Keratinocyte (primary cell): Measurements from ENCODE around the gene UBQLN2. TPM values are rescaled to one million over a fixed set of nuclear protein-coding genes. Genes with fewer than 3 reads are reported as not detected.

Source experiments
- DNase-seq: peaks from one replicate; pipeline ENCODE4 v3.0.0-alpha.2; 2011; ENCODE audit warnings: low read depth, missing footprints, low spot score
- FAIRE-seq: peaks from 2 replicates; lab custom pipeline; 2011; peaks lifted over from hg19 to GRCh38; lab: Jason Lieb, UNC
- H2AFZ ChIP-seq: 2 replicates; pipeline ENCODE4 v1.6.0; 2012; ENCODE audit warnings: low read length, control low read depth, inconsistent platforms; ENCODE audit not compliant: control insufficient read depth
- H3K27ac ChIP-seq: 2 replicates; pipeline ENCODE4 v1.5.1; 2011; ENCODE audit warnings: low read length; ENCODE audit not compliant: control insufficient read depth, insufficient read depth
- H3K27me3 ChIP-seq: 3 replicates; pipeline ENCODE4 v1.6.0; 2011; ENCODE audit warnings: low read length; ENCODE audit not compliant: control insufficient read depth, insufficient read depth; ENCODE audit errors: extremely low read depth
- H3K36me3 ChIP-seq, 2 experiments: 2 replicates in 1 of 2; 3 replicates in 1 of 2; pipeline ENCODE4 v1.5.1; 2011; ENCODE audit warnings: low read length in 2 of 2, mild to moderate bottlenecking in 1 of 2; ENCODE audit not compliant: control insufficient read depth in 2 of 2, insufficient read depth in 2 of 2; ENCODE audit errors: extremely low read depth in 1 of 2
- H3K4me1 ChIP-seq: 3 replicates; pipeline ENCODE4 v1.5.1; 2011; ENCODE audit warnings: low read length; ENCODE audit not compliant: control insufficient read depth, insufficient read depth; ENCODE audit errors: extremely low read depth
- H3K4me2 ChIP-seq: 3 replicates; pipeline ENCODE4 v1.6.0; 2011; ENCODE audit warnings: low read depth, low read length; ENCODE audit not compliant: control insufficient read depth, insufficient read depth; ENCODE audit errors: extremely low read depth
- H3K4me3 ChIP-seq, 3 experiments: fragments of 200-600 bp in 1 of 3; sonication (generic) in 1 of 3; 2 replicates in 2 of 3; 3 replicates in 1 of 3; pipeline ENCODE4 v1.5.1; 2011 to 2016; ENCODE audit warnings: low read length in 3 of 3, mild to moderate bottlenecking in 3 of 3, control low read depth in 2 of 3, inconsistent platforms in 1 of 3, low read depth in 1 of 3, mixed read lengths in 1 of 3, mixed run types in 1 of 3, moderate library complexity in 1 of 3; ENCODE audit not compliant: control insufficient read depth in 2 of 3, insufficient read depth in 2 of 3; ENCODE audit errors: extremely low read depth in 1 of 3
- H3K79me2 ChIP-seq: 2 replicates; pipeline ENCODE4 v1.6.0; 2012; ENCODE audit warnings: low read length; ENCODE audit not compliant: control insufficient read depth, insufficient read depth
- H3K9ac ChIP-seq: 3 replicates; pipeline ENCODE4 v1.6.0; 2011; ENCODE audit warnings: low read length; ENCODE audit not compliant: control insufficient read depth, insufficient read depth; ENCODE audit errors: extremely low read depth
- H3K9me1 ChIP-seq: 3 replicates; pipeline ENCODE4 v1.6.0; 2011; ENCODE audit warnings: low read length; ENCODE audit not compliant: control insufficient read depth, insufficient read depth; ENCODE audit errors: extremely low read depth
- H3K9me3 ChIP-seq: 2 replicates; pipeline ENCODE4 v1.5.1; 2012; ENCODE audit warnings: low read depth, low read length; ENCODE audit not compliant: control insufficient read depth
- H4K20me1 ChIP-seq: 3 replicates; pipeline ENCODE4 v1.6.0; 2011; ENCODE audit warnings: low read length; ENCODE audit not compliant: control insufficient read depth, insufficient read depth; ENCODE audit errors: extremely low read depth
- EZH2 ChIP-seq: IDR thresholded peaks from one replicate; pipeline ENCODE4 v1.6.1; 2012; ENCODE audit warnings: inconsistent platforms, mild to moderate bottlenecking, low read length, moderate library complexity
- dilution Hi-C: fragments of 300-500 bp; cut with MboI; formaldehyde crosslinking; loops from one replicate; pipeline ENCODE4 v1.7.0; 2020; ENCODE audit warnings: low sequenced_read_pairs; ENCODE audit not compliant: extremely low pct_ligation_motif_present
- polyA plus RNA-seq, 5 experiments: library from polyadenylated mRNA; depleted of rRNA in 3 of 5; stranded (reverse) in 3 of 5; stranded (forward) in 1 of 5; unstranded in 1 of 5; fragments of >200 nt; gene quantifications; 1 replicate in 1 of 5; 2 replicates in 3 of 5; 3 replicates in 1 of 5; pipeline versions ENCODE4 v1.2.1 to v1.2.3, GENCODE V29; 2011 to 2012; ENCODE audit warnings: missing spikeins in 2 of 5, low read depth in 1 of 5, low replicate concordance in 1 of 5
- TF ChIP-seq, protein P1 (sequence below), 3 experiments: IDR thresholded peaks in 1 of 3; conservative IDR thresholded peaks in 1 of 3; optimal IDR thresholded peaks in 1 of 3; 2 replicates in 2 of 3; 3 replicates in 1 of 3; pipeline versions ENCODE3 to v1.5.1; 2011; ENCODE audit warnings: low read length in 3 of 3, mild to moderate bottlenecking in 3 of 3, moderate library complexity in 2 of 3, control low read depth in 1 of 3, inconsistent platforms in 1 of 3; ENCODE audit not compliant: insufficient read depth in 2 of 3; ENCODE audit errors: extremely low read depth in 1 of 3

The UBQLN2 gene
- polyA plus RNA-seq, 1 donor (not counting 4 experiments of a cell fraction or from before 2014, with no cell fraction given) = 20.1 TPM

DNA sequence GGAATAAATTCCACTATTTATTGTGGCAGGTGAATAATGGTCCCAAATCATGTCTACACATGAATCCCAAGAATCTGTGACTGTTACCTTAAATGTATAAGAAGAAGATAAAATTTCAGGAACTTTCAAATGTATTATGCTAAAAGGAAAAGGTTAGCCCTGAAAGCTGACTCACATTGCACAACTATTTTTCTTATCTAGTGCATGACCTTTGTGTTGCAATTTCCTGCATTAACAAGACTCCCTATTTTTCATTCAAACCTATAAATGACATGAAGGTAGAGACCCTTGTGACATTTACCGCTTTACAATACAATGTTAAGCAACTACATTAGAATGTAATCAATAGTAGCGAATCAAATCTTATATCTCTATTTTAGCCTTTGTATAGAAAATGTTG lies 36.7 kb downstream of the UBQLN2 start:
- H3K9me1 ChIP-seq = no peaks in the 10 kb centered on the region
- no peak overlapping the region for H3K4me3 ChIP-seq
- DNase-seq (no peak), FAIRE-seq (no peak)
- dilution Hi-C loops = no loop called here
- TF ChIP-seq EZH2 = no peak
- TF ChIP-seq, protein P1, sequence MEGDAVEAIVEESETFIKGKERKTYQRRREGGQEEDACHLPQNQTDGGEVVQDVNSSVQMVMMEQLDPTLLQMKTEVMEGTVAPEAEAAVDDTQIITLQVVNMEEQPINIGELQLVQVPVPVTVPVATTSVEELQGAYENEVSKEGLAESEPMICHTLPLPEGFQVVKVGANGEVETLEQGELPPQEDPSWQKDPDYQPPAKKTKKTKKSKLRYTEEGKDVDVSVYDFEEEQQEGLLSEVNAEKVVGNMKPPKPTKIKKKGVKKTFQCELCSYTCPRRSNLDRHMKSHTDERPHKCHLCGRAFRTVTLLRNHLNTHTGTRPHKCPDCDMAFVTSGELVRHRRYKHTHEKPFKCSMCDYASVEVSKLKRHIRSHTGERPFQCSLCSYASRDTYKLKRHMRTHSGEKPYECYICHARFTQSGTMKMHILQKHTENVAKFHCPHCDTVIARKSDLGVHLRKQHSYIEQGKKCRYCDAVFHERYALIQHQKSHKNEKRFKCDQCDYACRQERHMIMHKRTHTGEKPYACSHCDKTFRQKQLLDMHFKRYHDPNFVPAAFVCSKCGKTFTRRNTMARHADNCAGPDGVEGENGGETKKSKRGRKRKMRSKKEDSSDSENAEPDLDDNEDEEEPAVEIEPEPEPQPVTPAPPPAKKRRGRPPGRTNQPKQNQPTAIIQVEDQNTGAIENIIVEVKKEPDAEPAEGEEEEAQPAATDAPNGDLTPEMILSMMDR (optimal IDR thresholded peaks at IDR 0.05 in 1 of 3, IDR thresholded peaks at IDR 0.05 in 1 of 3, conservative IDR thresholded peaks at IDR 0.05 in 1 of 3; ENCODE audit: extremely low read depth in 1 of 3, insufficient read depth in 2 of 3, low read length in 3 of 3) = no peak
- no peaks in the 10 kb centered on the region for H3K9me3 ChIP-seq
- H3K36me3 ChIP-seq = no peaks in the 10 kb centered on the region
- H3K27ac ChIP-seq = no peak overlapping the region
- no peaks in the 10 kb centered on the region for H3K27me3 ChIP-seq
- H2AFZ ChIP-seq = no peak overlapping the region
- H3K9ac ChIP-seq = no peak overlapping the region
- no peaks in the 10 kb centered on the region for H3K79me2 ChIP-seq
- H3K4me1 ChIP-seq = no peaks in the 10 kb centered on the region
- H4K20me1 ChIP-seq = no peaks in the 10 kb centered on the region
- H3K4me2 ChIP-seq = no peak overlapping the region

DNA sequence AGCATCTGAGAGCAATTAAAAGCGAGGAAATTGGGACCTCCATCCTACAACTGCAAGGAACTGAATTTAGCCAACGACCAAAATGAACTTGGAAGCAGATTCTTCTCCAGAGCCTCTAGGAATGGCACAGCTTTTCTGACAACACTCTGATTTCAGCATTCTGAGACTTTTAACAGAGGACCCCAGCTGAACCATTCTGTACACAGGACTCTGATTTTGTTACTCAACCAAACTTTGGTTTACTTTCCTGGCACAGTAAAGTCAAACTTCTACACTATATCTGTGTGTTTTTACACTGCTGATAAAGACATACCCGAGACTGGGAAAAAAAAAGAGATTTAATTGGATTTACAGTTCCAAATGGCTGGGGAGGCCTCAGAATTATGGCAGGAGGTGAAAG lies 37.6 kb downstream of the UBQLN2 start:
- no peak overlapping the region for H3K4me3 ChIP-seq
- H3K4me1 ChIP-seq = no peaks in the 10 kb centered on the region
- H3K79me2 ChIP-seq = no peaks in the 10 kb centered on the region
- FAIRE-seq (no peak), DNase-seq (no peak)
- no peaks in the 10 kb centered on the region for H3K9me3 ChIP-seq
- TF ChIP-seq, protein P1 (optimal IDR thresholded peaks at IDR 0.05 in 1 of 3, IDR thresholded peaks at IDR 0.05 in 1 of 3, conservative IDR thresholded peaks at IDR 0.05 in 1 of 3; ENCODE audit: extremely low read depth in 1 of 3, insufficient read depth in 2 of 3, low read length in 3 of 3) = no peak
- no peak for TF ChIP-seq EZH2
- no peak overlapping the region for H3K9ac ChIP-seq
- H3K27ac ChIP-seq = no peak overlapping the region
- H3K4me2 ChIP-seq = no peak overlapping the region
- H3K9me1 ChIP-seq = no peaks in the 10 kb centered on the region
- no peaks in the 10 kb centered on the region for H4K20me1 ChIP-seq
- no peaks in the 10 kb centered on the region for H3K27me3 ChIP-seq
- H3K36me3 ChIP-seq = no peaks in the 10 kb centered on the region
- dilution Hi-C loops = no loop called here
- H2AFZ ChIP-seq = no peak overlapping the region
